Stimulated activated CD8-positive, alpha-beta memory T cell treated with anti-CD3 and anti-CD28 coated beads, Interleukin-12 subunit alpha, Interleukin-12 subunit beta, amount 100 ng/mL, for 1 hour (primary cell): ENCODE results near the gene ORAI3.
"Not testable (repeated sequence)": the region's sequence is repeated elsewhere in the genome, so short reads cannot be mapped to it uniquely, and the experiment has no call there.

Experiments used
- DNase-seq: peaks from one replicate; pipeline ENCODE4 v3.0.0-alpha.2; 2020; ENCODE audit warnings: low read depth

ORAI3 gene

GRCh38 chr16:30924076-30924912 is 24.6 kb upstream of the ORAI3 start:
- DNase-seq = no peak

GRCh38 chr16:30924913-30925631 is 23.8 kb upstream of the ORAI3 start:
- DNase-seq = no peak

DNA sequence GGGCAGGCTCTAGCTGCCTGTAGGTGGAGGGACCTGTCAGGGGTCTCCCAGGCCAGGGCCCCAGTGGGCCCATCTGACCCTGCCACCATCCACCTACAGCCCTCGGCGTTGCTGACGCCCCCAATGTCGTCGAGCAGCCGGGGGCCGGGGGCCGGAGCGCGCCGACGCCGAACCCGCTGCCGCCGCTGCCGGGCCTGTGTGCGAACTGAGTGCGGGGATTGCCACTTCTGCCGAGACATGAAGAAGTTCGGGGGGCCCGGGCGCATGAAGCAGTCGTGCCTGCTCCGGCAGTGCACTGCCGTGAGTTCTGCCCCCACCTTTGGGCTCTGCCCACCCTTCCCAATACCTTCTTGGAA is 23.3 kb upstream of the ORAI3 start:
- DNase-seq = no peak

- DNase-seq = no peak
These were observed 22.7 kb upstream of the ORAI3 start for GRCh38 chr16:30925995-30926811.

- DNase-seq = no peak
These were observed 21.7 kb upstream of the ORAI3 start for GRCh38 chr16:30926937-30927788.

DNA sequence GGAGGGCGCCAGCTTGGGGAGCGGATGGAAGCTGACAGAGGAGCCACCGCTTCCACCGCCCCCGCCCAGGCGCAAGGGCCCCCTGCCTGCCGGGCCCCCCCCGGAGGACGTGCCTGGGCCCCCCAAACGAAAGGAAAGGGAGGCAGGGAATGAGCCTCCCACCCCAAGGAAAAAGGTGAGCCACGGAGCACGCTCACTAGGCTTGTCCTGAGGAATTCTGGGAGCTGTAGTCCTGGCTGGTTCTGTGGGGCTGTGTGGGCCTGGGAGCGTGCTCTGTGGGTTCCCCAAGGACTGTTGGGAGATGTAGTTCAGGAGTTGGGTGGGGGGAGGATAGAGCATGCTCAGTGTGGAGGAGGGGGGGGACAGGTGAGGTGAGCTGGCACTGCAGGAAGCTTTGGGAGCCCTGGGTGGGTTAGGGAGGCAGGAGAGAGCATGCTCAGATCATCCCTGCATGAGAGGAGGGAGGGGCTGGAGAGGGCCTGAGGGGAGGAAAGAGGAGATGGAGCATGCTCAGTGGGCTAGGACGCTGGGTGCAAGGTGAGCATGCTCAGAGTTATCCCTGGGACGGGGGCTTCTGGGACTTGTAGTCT is 21.0 kb upstream of the ORAI3 start:
- DNase-seq = no peak

DNA sequence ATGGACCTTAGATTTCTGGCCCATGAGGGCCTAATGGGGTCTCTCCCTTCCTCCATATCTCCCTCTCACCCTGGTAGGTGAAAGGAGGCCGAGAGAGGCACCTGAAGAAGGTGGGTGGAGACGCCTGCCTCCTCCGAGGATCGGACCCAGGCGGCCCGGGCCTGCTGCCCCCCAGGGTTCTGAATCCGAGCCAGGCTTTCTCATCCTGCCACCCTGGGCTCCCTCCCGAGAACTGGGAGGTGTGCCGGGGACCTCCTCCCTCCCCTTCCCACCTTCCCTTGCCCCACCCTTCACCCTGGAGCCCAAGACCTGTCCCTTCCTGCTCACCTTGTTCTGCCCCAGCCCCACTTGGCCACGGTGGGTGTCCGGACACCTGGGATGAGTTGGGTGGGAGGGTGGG is 20.5 kb upstream of the ORAI3 start:
- DNase-seq = no peak

DNA sequence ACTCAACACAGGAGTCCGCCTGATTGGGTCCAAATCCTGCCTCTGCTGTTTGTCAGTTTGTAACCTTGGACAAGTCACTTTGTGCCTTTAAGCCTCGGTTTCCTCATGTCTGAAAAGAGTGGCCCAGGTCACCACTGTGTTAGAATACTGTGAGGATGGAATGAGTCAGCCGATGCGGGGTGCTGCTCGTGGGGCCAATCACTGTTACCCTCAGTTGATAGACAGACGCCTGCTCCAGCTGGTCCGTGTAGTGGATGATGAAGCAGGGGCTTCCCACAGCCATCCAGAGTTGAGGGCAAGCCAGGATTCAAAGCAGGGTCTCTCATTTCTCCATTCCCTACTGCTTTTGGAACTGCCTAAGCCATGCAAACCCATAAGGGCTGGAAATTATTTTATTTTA is 19.7 kb upstream of the ORAI3 start:
- DNase-seq = no peak

DNA sequence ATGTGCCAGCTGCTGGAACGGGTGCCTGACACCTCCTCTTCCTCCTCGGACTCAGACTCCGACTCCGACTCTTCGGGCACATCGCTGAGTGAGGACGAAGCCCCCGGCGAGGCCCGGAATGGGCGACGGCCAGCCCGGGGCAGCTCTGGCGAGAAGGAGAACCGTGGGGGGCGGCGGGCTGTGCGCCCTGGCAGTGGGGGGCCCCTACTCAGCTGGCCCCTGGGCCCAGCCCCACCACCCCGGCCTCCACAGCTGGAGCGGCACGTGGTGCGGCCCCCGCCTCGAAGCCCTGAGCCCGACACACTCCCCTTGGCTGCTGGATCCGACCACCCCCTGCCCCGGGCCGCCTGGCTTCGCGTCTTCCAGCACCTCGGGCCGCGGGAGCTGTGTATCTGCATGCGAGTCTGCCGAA is 18.7 kb upstream of the ORAI3 start:
- DNase-seq = no peak

DNA sequence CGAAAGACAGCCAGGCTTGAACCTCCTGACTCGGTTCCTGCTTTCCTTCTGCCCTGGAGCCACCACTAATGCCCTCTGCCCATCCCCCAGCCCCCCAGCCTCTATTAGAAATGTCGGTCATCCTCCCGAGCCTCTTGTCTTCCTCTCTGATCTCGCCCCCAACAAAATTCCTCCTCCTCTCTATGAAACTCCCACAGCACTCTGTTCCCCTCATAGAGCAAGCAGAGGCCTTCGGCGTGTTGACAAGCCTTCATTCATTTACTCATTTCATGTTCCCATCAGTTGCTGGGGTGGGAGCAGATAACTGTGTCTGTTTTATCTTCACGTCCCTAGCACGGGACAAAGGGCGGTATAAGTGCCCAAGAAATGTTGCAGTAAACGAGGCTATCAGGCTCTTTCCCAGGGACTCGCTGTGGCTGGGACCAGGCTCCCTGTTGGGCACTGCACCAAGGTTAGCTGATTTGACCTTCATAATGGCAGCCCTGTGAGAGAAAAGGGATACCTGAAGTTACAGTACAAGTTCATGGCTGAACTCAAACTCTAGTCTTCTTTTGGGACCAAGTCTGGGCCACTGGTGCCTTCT is 17.7 kb upstream of the ORAI3 start:
- no peak for DNase-seq

DNA sequence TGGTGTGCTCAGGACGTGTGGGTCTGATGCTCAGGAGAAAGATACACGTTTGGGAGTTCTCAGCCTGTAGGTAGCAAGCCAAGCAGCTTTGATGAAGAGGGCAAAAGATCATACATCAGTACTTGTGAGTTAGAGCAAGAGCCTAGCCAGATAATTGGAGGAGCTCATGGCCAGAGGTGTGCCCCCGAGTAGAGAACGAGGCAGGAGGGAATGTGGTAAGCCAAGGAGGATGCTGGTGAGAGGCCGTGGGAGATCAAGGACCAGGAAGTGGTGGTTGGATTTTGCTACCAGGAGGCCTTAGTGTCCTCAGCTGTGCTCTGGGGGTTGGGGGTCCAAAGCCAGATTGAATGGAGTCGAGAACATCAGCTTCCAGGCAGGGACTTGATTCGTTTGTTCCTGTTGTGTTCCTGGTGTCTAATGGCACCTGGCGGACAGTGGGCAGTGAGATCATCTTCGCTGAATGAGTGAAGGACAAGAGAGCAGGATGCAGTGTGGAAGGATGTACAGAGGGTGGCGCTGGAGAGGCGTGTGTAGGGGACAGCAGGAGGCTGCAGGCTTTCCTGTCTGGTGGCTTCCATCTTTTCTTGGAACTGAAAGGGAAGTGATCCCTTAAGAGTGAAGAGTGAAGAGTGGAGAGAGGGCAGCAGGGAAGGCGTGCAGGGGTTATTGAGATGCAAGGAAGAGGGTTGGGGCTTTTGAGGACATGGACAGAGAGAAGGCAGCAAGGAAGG is 13.9 kb upstream of the ORAI3 start:
- no peak for DNase-seq

- no peak for DNase-seq
These were observed 11.2 kb upstream of the ORAI3 start for GRCh38 chr16:30937692-30938091.

DNA sequence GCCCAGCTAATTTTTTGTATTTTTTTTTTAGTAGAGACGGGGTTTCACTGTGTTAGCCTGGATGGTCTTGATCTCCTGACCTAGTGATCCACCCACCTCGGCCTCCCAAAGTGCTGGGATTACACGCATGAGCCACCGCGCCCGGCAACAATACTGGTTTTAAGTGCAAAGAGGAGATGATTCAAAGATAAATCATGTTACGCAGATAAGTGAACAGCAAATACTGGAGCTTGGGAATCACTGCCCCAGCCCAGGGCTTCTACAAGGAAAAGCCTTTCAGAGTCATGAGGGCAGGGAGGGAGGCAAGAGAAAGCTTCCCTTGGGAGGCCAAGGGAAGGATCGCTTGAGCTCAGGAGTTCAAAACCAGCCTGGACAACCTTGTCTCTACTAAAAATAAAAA is 9.3 kb upstream of the ORAI3 start:
- not testable (repeated sequence) for DNase-seq

GRCh38 chr16:30941600-30942425 is 7.1 kb upstream of the ORAI3 start:
- peak; percentile 39 for DNase-seq

- DNase-seq = no peak
These were observed 6.5 kb upstream of the ORAI3 start for GRCh38 chr16:30942426-30942806.

- DNase-seq = no peak
These were observed 4.5 kb upstream of the ORAI3 start for GRCh38 chr16:30944352-30944751.

DNA sequence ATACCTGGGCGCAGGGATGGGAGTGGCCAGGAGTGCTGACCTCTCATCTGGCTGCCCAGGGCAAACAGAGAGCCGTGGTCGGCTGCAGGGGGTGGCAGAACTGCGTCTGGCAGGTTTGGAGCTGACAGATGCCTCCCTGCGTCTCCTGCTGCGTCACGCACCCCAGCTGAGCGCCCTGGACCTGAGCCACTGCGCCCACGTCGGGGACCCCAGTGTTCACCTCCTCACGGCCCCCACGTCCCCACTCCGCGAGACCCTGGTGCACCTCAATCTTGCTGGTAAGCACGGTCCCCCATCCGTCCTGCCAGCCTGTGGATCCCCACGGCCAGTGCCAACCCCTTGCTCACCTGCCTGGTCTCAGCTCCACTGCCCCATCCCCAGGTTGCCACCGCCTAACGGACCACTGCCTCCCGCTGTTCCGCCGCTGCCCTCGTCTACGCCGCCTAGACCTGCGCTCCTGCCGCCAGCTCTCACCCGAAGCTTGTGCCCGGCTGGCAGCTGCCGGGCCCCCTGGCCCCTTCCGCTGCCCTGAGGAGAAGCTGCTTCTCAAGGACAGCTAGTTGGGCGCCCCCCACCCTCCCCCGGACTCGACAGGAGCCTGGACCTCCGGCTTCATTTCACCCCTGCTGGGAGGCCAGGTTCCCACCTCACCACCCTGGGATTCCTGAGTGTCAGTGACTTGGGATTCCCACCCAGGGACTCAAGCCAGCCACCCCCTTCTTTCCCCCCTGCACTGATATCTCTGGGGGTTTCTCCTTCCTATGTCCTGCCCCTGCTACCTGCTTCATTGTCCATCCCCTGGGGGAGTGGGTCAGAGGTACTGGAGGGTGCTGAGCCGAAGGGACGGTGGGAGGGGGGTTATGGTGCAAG is 2.0 kb upstream of the ORAI3 start:
- no peak for DNase-seq

GRCh38 chr16:30947541-30947858 is 1.4 kb upstream of the ORAI3 start:
- no peak for DNase-seq
